CD1c-positive myeloid dendritic cell (primary cell): Measurements from ENCODE around the gene ADGRL2.

Source experiments
- DNase-seq: peaks from one replicate; pipeline ENCODE4 v3.0.0-alpha.2; 2016; ENCODE audit errors: extremely low spot score

ADGRL2 gene

DNA sequence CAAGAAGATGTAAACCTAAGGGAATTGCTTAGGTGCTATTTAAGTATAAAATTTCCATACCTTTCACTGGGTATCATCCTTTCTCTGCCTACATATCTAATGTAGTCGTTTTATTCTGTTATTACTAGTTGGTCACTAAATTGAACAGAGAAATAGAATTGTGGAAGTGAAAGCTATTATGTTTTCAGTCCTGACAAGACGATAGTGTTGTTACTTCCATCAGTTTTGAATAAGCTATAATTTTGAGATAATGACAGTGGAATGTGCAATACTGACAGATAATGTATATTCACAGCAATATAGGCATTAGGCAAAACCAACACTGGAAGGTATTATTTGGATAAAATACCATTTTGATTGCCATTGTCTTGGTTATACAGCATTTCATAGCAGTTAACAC is 181.8 kb downstream of the ADGRL2 start:
- no peak for DNase-seq

DNA sequence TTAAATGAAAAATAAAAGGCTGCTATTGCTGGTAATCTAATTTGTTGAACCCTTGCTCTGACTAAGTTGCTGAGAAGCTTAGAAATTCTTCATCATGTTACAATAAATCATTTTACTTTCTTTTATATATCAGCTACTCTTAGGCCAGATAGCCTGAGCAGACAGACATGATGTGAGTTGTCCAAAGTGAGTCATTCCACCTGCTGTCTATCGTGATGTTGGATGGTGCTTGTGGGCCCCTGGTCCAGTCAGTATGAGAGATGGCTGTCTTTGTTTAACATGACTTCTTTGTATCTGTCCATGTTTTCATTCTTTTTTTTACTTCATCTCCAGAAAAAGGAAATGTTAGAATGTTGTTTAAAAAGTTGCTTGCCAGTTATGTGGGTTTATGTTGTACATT is 188.8 kb downstream of the ADGRL2 start:
- no peak for DNase-seq

- no peak for DNase-seq
These were observed 189.5 kb downstream of the ADGRL2 start for GRCh38 chr1:81990241-81990640.

GRCh38 chr1:81998165-81998564 is 197.4 kb downstream of the ADGRL2 start:
- no peak for DNase-seq

GRCh38 chr1:81999364-81999763 is 198.6 kb downstream of the ADGRL2 start:
- no peak for DNase-seq

DNA sequence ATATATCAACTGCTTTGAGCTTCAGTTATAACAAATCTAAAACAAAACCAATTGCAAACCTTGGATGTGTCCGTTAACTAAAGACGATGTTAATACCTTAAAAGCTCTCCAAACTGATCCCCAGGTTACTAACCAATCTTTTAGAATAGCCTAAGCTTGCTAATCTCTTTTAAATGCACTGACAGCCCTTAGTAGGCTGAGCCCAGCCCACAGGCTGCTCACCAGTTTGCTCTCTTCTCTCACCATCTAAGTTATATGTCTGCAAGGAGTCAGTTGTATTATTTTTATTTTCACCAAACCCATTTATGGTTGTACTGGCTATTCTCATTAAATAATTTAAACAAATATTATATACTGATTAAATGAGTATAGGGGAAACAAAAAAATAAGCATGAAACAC is 199.5 kb downstream of the ADGRL2 start:
- DNase-seq = no peak

- DNase-seq = no peak
These were observed 200.6 kb downstream of the ADGRL2 start for GRCh38 chr1:82001345-82001744.

GRCh38 chr1:82007804-82008203 is 207.1 kb downstream of the ADGRL2 start:
- DNase-seq = no peak

DNA sequence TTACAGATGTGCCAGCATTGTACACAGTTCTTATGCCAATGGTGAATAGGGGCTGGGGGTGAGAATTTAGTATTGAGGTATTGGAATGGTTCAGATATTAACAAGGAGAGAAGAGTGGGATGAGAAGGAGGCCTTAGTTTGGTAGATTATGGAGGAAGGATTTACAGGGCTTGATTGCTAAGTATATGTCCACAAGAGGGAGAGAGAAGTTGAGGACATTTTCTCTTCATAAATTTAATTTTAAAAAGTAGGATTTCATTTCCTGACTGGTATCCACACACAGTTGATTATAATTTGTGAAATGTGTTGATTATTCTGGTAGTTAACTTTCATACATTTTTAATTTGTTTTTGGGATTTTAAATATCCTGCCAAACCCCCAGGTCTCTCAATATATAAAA is 213.0 kb downstream of the ADGRL2 start:
- no peak for DNase-seq

GRCh38 chr1:82015444-82015843 is 214.7 kb downstream of the ADGRL2 start:
- no peak for DNase-seq

- DNase-seq = no peak
These were observed 217.6 kb downstream of the ADGRL2 start for GRCh38 chr1:82018319-82018718.

- DNase-seq = no peak
These were observed 218.8 kb downstream of the ADGRL2 start for GRCh38 chr1:82019508-82019907.

DNA sequence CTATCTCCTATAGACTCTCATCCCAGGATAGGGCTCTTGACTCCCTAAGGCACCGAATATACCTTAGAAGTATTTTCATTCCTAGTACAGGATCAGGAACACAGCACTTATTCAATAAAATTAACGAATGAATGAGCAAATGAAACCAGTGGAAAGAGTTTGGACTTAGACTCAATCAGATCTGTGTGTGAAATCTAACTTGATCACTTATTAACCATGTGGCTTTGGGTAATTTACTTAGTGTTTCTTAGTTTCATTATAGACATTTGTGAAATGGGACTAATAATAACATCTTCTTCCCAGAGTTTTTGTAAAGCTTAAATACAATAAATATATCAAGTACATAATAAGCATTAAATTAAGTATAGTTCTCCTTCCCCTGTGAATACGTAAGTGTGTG is 230.1 kb downstream of the ADGRL2 start:
- DNase-seq = no peak

- DNase-seq = no peak
These were observed 231.3 kb downstream of the ADGRL2 start for GRCh38 chr1:82032068-82032467.

- no peak for DNase-seq
These were observed 234.1 kb downstream of the ADGRL2 start for GRCh38 chr1:82034812-82035211.
